Measurements from ENCODE around the gene ITGAD. TPM values are rescaled to one million over a fixed set of nuclear protein-coding genes. Genes with fewer than 3 reads are reported as not detected.

The ITGAD gene
- total RNA-seq, result not detected

DNA sequence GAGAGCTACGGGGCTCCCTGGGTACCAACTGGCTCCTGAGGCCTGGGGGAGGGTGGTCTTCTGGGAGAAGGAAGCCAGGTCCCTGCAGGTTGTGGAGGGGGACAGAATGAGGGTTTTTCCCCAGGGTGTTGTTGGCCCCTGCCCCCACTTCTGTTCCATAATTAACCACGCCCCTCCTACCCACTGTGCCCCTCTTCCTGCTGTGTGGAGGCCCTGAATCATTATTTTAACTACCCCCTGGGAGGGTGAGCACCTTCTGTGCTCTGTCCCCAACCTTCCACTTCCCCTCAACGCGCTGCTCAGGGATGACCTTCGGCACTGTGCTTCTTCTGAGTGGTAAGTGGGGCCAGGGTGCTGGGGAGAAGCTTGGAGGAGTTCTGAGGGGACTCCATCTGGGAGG lies at the start of gene ITGAD:
TSS of gene ITGAD (plus strand) at position 280 of the 400 bp plus-strand sequence. CDS start at position 306, 26 bp downstream.
- DNase-seq (ENCODE audit: low read depth in 2 of 3, low spot score in 2 of 3), result no peak

DNA sequence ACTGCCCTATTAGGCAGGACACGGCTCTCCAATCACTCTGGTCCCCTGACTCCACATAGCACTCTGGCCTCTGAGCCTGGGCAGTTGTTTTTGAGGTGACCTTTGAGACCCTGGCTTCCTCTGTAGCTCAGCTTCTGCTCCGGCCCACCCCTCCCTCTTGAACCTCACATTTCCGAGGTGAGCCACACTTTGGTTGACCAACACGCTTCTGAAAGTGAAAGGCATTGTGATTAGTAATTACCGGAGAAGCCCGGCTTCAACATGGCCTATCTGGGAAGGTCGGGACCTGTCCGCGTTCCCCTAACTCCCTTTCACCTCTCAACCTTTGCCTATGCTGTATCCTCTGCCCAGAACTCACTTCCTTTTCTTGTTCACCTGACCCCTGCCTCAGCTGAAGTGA lies 48.4 kb upstream of the ITGAD start:
- DNase-seq (ENCODE audit: low read depth in 2 of 3, low spot score in 2 of 3), result no peak

DNA sequence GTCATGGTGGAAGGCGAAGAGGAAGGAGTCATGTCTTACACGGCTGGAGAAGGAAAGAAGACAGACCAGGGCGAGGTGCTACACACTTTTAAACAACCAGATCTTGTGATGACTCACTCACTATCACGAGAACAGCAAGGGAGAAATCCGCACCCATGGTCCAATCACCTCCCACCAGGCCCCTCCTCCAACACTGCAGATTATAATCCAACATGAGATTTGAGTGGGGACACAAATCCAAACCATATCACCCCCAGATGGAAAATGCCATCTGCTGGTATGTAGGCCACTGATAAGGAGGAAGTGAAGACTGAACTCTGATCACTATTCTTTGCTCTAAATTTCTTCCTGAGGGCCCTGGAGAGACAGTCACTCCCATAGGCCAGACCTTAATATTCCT lies 45.7 kb upstream of the ITGAD start:
- peak in 1 of 3 donors; percentile 32 for DNase-seq (ENCODE audit: low read depth in 2 of 3, low spot score in 2 of 3)

DNA sequence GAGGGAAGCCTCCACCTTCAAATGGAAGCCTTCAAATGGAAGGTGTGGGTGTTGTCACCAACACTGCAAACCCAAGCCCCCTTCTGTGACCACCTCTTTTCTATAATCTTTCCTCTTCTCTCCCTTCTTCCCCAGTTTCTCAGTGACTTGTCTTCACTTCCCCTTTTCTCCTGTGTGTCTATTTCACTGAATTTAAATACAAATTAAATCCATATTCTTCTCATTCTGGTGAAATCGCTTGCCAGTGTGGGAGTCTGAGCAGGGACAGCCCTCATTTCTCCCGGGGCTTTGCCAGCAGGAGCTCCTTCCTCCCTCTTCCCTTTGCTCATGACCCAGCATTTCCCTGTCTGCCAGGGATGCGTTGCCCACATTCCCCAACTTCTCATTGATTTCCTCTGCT lies 44.6 kb upstream of the ITGAD start:
- DNase-seq (ENCODE audit: low read depth in 2 of 3, low spot score in 2 of 3), result peak in 1 of 3 donors; percentile 37

DNA sequence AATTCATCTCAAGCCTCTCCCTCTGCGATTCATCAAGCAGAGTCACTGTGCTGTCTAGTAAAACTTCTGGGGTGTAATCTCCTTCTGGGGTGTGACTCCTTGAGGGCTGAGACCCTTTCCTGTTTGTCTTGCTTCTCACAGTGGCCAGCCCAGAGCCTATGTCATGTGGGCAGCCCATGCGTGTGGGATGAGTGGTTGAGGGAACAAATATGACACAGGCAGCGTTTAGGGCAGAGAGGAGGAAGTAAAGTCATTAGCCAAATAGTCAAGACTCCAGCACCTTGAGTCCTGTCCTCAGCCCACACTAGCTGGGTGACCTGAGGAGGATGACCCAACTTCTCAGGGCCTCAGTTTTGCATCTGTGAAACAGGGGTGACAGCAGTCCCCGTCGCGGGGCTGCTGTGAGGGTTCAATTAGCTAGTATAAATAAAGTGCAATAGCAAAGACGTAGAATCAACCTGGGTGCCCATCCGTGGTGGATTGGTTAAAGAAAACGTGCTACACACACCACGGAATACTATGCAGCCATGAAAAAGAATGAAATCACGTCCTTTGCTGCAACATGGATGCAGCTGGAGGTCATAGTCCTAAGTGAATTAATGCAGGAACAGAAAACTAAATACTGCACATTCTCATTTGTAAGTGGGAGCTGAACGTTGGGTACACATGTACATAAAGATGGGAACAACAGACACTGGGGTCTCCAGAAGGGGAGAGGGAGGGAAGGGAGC lies 42.7 kb upstream of the ITGAD start:
- peak in 1 of 3 donors; percentile 33 for DNase-seq (ENCODE audit: low read depth in 2 of 3, low spot score in 2 of 3)

DNA sequence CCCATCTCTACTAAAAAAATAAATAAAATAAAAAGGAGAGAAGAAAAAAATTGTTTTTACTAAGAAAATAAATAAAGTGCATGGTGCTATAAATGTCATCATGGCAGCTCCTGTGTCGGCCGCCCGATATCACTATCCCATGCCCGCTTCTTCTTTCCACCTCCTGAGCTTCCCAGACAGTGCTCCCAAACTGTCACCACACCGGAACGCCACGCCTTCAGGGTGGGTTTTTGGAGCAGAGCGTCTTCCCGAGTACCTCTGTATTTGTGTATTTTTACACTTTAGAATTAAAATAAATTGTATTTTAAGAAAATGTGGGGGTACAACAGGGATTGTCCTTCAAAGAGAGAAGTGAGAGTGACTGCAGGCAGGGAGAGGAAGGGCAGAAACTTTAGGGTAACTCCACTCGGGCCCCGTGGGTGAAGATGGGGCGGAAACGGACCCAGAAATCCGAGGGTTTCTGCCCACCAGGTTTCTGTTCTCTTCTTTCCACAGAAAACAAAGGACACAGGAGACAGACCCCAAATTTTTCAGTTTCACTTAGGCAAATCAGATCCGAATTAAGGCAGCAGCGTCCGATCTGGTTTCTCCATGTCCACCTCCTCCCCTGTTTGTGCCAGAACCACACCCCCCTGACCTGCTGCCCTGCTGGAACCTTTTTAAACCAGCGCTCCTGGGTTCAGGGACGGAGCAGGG lies 41.7 kb upstream of the ITGAD start:
- DNase-seq (ENCODE audit: low read depth in 2 of 3, low spot score in 2 of 3), result no peak

DNA sequence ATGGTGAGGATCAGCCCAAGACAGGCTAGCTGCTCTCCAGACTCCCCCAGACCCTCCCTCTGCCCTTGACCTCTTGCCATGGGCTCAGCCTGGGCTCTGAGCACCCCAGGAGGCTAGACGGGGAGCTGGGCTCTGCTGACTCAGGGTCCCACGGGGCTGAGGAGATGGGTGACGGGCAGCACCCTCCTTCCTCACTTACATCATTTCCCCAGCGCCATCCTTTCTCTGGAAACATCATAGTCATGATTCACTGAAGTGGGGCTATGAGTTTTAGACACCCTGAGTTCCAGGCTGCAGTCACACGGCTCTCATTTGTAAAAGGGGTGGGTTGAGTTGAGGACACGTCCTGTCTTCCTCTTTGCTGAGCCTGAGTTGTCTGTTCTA lies 41.2 kb upstream of the ITGAD start:
- DNase-seq (ENCODE audit: low read depth in 2 of 3, low spot score in 2 of 3), result peak in 1 of 3 donors; percentile 61

DNA sequence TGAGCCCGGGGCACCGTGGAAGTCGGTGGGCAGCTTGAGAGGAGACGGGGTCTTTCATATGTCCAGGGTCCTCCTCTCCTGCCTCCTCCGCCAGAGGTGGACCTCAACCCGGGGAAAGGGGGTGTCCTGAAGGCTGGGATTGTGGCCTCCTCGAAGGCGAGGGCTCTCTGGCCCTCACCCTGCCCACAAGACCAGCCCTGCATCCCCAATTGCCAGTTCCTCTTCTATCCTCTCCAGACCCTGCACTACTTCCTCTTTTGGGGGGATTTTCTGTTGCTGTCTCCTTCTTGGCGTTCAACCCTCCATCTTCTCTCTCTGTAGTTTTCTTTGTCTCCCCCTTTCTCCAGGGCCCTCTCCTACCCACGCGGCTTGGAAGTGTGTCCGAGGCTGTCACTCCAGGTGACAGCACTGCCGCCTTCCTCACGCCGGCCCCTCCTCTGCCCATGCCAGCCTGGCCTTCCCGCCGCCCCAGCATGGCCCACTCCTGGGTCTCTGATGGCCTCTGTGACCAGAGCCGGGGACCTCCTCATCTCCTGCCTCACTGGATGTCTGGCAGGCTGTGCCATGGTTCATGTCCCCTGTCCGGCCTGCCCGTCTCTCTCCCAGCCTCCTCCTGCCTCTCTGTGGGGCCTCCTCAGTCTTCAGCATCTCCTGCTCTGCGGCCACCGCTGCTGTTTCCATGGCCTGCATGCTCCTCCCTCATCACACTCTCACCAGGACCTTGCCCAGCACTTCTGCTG lies 40.6 kb upstream of the ITGAD start:
- peak in 2 of 3 donors; percentile 66 to 87 for DNase-seq (ENCODE audit: low read depth in 2 of 3, low spot score in 2 of 3)

DNA sequence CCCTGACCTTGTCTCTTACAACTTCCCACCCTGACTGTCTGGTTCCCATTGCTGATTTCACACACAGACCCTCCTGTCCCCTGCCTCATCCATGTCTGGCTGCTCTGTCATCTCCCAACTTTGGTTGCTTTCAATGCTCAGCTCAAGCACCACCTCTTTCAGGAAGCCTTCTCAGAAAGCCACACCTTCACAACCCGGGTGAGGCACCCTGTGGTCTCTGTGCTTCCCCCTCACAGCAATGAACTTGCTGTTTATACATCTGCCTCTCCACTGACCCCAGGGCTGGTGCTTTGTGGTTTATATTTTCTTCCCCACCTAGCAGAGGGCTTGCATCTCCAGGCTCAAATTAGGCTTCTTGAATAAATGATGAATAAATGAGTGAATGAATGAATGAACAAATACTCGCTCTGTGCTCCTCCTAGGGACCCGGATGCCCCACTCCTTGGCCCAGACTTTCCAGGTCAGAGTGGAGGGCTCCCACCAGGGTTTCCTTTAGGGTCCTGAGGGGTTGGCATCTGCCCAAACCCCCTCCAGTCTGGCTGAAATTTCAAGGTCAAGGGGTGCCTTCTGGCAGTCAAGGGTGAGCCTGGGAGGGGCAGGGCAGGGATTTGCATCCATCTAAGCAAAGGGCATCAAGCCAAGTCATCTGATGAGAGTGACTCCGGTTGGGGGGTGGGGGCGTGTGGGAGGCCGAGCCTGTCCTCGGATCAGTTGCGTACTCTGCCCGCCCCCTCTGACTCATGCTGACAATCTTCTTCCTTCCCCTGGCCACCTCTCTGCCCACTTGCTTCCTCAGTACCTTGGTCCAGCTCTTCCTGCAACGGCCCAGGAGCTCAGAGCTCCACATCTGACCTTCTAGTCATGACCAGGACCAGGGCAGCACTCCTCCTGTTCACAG lies 38.5 kb upstream of the ITGAD start, which contains the start of gene ITGAX:
TSS of gene ITGAX (plus strand) at position 783 of the 898 bp plus-strand sequence. CDS start at position 862, 79 bp downstream.
- peak in 2 of 3 donors; percentile 82 to 83 for DNase-seq (ENCODE audit: low read depth in 2 of 3, low spot score in 2 of 3)

DNA sequence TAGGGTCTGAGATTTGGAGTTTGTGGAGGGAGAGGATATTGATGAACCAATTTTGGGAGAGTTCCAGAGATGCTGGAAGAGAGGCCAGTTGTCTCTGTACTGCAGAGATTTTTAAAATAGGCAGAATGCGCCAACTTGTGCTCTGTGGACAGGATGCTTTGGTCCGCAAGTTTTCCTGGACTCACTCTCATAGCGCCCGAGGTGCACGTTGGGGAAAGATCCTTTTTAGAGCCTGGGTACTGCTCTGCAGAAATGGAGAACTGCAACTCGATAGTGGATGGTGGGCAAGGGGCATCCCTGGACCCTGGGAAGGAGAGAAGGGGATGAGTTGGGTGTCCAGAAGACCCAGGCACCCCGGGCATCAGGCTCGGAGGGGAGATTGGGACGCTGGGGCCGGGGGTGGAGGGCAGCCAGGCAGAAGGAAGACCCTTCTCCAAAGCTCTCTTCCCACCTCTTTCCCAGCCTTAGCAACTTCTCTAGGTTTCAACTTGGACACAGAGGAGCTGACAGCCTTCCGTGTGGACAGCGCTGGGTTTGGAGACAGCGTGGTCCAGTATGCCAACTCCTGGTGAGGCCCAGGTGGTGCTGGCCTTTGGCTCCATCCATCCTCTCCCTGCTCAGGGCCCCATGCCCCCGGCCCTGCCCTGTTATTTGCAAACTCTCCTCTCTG lies 37.6 kb upstream of the ITGAD start:
- DNase-seq (ENCODE audit: low read depth in 2 of 3, low spot score in 2 of 3), result no peak

DNA sequence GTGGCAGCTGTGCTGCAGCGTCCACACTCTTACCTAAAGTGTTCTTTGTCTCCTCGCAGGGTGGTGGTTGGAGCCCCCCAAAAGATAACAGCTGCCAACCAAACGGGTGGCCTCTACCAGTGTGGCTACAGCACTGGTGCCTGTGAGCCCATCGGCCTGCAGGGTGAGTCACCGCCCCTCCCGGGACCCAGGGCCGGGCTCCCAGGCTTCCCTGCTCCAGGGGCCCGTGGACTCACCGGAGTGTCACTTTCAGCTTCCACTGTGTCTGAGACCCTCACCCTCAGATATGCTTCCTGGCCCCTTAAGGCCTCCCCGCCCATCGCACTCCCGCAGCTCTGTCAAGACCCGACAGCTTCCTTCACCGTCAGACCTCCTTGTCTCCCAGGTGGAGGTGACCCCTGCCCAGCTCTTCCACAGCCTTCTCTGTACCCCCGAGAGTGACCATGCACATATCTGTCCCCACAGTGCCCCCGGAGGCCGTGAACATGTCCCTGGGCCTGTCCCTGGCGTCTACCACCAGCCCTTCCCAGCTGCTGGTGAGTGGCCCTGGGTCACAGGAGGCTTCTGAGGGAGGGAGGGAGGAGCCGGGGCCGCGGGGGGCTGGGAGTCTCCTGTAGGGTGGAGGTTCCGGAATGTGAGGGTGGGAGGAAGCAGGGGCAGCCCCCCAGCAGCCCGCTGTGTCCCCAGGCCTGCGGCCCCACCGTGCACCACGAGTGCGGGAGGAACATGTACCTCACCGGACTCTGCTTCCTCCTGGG lies 36.4 kb upstream of the ITGAD start:
- DNase-seq (ENCODE audit: low read depth in 2 of 3, low spot score in 2 of 3), result no peak

DNA sequence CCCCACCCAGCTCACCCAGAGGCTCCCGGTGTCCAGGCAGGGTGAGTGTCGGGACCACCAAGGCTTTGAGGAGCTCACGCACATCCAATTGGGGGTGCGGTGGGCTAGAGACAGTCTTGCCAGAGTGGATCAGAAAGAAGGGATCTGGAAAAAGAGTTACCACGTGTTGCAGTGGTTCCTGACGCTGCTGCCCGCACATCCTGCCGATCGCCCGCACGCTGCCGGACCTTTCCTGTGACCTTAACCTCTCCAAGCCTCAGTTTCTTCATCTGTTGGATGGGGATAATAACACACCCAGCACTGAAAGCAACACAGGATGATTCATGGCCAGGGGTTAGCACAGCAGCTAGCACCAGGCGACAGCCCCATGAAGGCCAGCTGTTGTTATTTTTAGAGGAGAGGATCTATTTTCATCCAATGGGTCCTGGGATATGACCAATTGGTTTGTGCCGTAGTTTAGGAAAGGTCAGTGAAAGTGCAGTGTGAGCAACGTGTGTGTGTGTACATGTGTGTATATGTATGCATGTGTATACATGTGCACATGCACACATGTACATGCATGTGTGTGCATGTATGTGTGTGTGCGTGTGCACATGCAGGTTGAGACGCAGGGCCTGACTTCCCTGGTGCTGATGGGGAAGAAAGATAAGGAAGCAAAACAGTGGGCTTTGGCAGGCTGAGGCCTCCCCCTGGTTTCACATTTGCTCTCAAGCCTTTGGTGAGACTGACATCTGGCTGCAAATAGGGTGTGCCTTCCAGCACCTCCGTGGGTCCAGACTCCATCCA lies 35.6 kb upstream of the ITGAD start:
- peak in 1 of 3 donors; percentile 66 for DNase-seq (ENCODE audit: low read depth in 2 of 3, low spot score in 2 of 3)

DNA sequence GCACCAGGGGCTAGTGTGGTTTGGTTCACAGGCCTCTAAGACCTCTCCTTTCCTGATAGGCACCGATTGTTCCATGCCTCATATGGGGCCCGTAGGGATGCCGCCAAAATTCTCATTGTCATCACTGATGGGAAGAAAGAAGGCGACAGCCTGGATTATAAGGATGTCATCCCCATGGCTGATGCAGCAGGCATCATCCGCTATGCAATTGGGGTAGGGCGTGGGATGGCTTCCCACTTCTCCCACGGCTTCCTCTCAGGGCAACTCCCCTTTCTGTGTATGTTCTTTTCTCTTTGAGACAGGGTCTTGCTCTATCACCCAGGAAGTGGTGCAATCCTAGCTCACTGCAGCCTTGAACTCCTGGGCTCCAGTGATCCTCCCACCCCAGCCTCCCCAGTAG lies 32.9 kb upstream of the ITGAD start:
- no peak for DNase-seq (ENCODE audit: low read depth in 2 of 3, low spot score in 2 of 3)

DNA sequence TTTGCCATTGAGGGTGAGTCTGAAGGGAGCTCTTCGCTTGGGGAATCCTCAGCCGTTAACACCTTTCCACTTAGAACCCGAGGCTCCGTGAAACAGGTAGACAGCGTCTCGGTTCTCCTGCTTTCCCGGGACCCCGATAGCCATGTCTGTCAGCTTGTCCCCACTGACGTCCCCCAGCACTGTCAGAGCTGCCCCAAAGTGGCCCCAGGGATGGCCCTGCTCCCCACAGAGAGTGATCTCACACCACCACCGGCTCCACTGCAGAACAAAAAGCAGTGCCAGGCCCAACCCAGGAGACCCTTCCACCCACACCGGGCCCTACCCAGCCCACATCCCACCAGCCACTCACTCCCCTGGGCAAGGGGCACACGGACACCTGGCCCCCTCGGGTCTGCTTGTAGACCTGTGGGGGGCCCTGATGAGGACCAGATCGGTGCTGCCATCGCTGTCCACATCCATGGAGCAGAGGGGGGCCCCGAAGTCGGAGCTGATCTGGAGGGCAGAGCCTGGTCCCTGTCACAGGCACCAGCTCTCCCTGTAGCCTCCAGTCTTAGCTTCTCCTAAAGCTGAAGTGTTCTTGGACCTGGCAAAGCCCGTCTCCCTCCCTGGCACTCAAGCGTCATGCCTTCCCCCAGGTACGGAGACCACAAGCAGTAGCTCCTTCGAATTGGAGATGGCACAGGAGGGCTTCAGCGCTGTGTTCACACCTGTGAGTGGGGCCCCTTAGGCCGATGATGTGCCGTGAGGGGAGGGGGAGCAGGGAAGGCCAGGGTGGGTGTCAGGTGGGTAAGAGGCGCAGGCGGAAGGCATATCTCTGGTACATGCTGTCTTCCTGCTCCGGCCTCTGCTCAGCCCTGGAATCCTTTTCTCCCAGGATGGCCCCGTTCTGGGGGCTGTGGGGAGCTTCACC lies 31.7 kb upstream of the ITGAD start:
- DNase-seq (ENCODE audit: low read depth in 2 of 3, low spot score in 2 of 3), result no peak

DNA sequence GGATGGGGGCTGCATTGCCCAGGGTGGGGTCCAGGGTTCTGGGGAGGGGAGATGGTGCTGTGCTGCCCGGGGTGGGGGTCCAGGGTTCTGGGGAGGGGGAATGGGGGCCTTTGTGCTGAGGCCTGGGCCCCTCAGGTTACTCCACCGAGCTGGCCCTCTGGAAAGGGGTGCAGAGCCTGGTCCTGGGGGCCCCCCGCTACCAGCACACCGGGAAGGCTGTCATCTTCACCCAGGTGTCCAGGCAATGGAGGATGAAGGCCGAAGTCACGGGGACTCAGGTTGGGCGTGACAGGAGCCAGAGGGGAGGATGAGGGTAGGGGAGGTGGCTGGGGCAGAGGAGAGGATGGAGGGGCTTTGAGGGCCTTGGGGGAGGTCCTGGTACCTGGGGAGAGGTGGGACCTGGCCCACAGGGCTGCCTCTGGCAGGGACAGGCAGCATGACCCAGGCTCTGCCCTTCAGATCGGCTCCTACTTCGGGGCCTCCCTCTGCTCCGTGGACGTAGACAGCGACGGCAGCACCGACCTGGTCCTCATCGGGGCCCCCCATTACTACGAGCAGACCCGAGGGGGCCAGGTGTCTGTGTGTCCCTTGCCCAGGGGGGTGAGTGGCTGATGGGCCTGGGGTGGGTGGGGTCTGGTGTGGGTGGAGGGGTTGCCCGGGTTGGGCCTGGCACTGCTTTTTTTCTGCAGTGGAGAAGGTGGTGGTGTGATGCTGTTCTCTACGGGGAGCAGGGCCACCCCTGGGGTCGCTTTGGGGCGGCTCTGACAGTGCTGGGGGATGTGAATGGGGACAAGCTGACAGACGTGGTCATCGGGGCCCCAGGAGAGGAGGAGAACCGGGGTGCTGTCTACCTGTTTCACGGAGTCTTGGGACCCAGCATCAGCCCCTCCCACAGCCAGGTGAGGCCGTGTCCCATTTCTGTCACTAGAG lies 30.4 kb upstream of the ITGAD start:
- no peak for DNase-seq (ENCODE audit: low read depth in 2 of 3, low spot score in 2 of 3)

DNA sequence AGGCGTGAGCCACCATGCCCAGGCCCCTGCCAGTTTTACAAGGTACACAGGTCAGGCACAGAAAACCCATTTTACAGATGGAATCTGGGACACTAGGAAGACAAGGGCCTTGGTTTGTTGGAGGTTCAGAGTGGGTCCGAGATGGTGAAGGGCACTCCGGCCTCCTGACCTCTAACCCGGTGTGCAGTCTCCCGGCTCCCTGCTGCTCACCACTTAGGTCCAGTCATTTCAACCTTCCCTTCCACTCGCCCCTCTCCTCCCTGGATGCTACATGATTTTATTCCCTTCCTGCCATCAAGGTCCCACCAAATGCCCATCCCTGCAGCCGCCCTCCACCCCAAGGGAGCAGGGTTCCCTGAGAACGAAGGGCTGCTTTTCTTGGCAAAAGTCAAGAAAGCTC lies 29.4 kb upstream of the ITGAD start:
- DNase-seq (ENCODE audit: low read depth in 2 of 3, low spot score in 2 of 3), result no peak

All from hematopoietic multipotent progenitor cell (in vitro differentiated cells).